HTR-8/SVneo (cell line): Measurements from ENCODE around the gene CLIC1.
"Not testable (repeated sequence)": the region's sequence is repeated elsewhere in the genome, so short reads cannot be mapped to it uniquely, and the experiment has no call there.

Source experiments
- DNase-seq: peaks from one replicate; pipeline ENCODE4 v3.0.0; 2011; ENCODE audit warnings: low spot score, mixed read lengths; ENCODE audit not compliant: insufficient read length
- FAIRE-seq: peaks from 2 replicates; lab custom pipeline; 2011; peaks lifted over from hg19 to GRCh38; lab: Jason Lieb, UNC

Gene CLIC1

GRCh38 chr6:31725502-31726350 is 10.6 kb downstream of the CLIC1 start:
- FAIRE-seq (no peak), DNase-seq (no peak)

- no peak for FAIRE-seq
- DNase-seq: no peak
Measured at GRCh38 chr6:31723980-31724691, 12.2 kb downstream of the CLIC1 start.

- DNase-seq (no peak), FAIRE-seq (no peak)
Measured at GRCh38 chr6:31723245-31723979, 12.9 kb downstream of the CLIC1 start, which contains the start of gene MPIG6B. Gene MPIG6B, plus strand, starts transcription at chr6:31723373. Its CDS starts 11 bp downstream, at chr6:31723384.

GRCh38 chr6:31722173-31722572 is 14.2 kb downstream of the CLIC1 start:
- DNase-seq (no peak), FAIRE-seq (no peak)

- FAIRE-seq (no peak), DNase-seq (no peak)
Measured at GRCh38 chr6:31721351-31722020, 14.8 kb downstream of the CLIC1 start, which contains the start of gene LY6G6C. Gene LY6G6C, minus strand, starts transcription at chr6:31721746. Its CDS starts 67 bp downstream, at chr6:31721679.

GRCh38 chr6:31720196-31720770 is 16.0 kb downstream of the CLIC1 start:
- no peak for DNase-seq
- no peak for FAIRE-seq

- DNase-seq (no peak), FAIRE-seq (no peak)
Measured at GRCh38 chr6:31719001-31719400, 17.3 kb downstream of the CLIC1 start.

GRCh38 chr6:31718265-31718664 is 18.1 kb downstream of the CLIC1 start:
- DNase-seq (no peak), FAIRE-seq (no peak)

- DNase-seq: no peak
- FAIRE-seq: peak; percentile 4
Measured at GRCh38 chr6:31717499-31718222, 18.7 kb downstream of the CLIC1 start.

GRCh38 chr6:31715022-31715958 is 21.0 kb downstream of the CLIC1 start, which contains the start of gene LY6G6D:
Gene LY6G6D, plus strand, starts transcription at chr6:31715348. Its CDS starts 8 bp downstream, at chr6:31715356.
- DNase-seq (no peak), FAIRE-seq (no peak)

- DNase-seq (no peak), FAIRE-seq (no peak)
Measured at GRCh38 chr6:31713991-31714684, 22.2 kb downstream of the CLIC1 start.

- FAIRE-seq: no peak
- no peak for DNase-seq
Measured at GRCh38 chr6:31713465-31713864, 22.9 kb downstream of the CLIC1 start.

GRCh38 chr6:31712296-31712695 is 24.0 kb downstream of the CLIC1 start:
- DNase-seq: no peak
- peak; percentile 54 for FAIRE-seq

- DNase-seq (no peak), FAIRE-seq (no peak)
Measured at GRCh38 chr6:31711233-31711632, 25.1 kb downstream of the CLIC1 start.

- FAIRE-seq: no peak
Measured at GRCh38 chr6:31710523-31711219, 25.7 kb downstream of the CLIC1 start.

GRCh38 chr6:31709157-31709556 is 27.2 kb downstream of the CLIC1 start:
- not testable (repeated sequence) for DNase-seq, FAIRE-seq

More at GRCh38 chr6:31710523-31711219, 25.7 kb downstream of the CLIC1 start:
- DNase-seq: no peak

GRCh38 chr6:31708224-31708623 is 28.1 kb downstream of the CLIC1 start:
- FAIRE-seq (no peak), DNase-seq (no peak)
